Kidney tubule cell (primary cell): ENCODE measurements around the gene JMJD1C.

Source experiments
- DNase-seq: peaks from one replicate; pipeline ENCODE4 v3.0.0-alpha.2; 2018; ENCODE audit warnings: low spot score

The JMJD1C gene

DNA sequence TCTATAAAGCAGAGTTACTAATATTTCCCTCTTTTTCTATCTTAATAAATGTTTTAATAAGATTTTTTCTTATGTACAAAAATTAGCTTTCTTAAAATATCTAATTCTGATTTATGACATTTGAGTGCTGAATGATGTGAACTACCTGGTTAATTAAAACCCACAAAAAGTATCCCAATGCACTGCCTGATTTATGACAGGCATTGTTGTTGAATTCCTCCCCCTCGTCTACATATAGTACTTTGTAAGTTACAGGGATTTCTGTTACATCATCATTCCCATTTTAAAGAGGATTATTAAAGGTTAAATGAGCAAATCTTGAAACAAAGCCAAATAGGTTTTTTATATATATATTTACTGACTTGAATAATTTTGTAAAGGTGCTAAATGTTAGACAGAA is 241.5 kb downstream of the JMJD1C start:
- DNase-seq: no peak

DNA sequence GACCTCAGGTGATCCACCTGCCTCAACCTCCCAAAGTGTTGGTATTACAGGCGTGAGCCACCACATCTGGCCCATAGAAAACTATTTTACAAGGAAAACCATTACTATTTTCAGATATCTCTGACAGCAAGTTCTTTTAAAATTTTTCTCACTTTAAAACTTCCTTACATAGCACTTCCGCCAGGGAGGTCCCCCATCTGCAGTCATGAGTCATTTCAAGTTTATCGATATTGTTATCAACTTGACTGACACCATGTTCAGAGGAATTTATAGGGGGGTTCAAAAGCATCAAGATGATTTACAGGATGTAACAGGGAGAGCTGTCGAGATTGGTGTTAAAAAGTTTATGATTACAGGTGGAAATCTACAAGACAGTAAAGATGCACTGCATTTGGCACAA is 243.8 kb downstream of the JMJD1C start:
- DNase-seq: no peak

DNA sequence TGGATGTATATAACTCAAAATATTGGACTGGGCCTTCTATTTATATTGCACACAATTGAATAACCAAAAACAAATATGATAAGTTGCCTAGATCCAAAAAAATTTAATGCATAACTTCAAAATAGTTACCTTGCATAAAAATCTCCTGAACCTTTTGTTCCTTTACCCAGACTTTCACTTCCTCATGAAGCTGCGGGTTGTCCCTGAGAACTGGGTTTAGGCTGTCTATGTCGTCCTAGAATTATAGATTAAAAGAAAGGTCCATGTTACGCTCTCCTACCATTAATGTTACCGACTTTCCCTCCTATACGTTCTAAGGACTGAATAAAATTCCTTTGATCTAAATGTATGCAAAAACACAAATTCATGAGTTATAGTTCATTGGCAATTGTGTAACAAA is 246.0 kb downstream of the JMJD1C start:
- DNase-seq: no peak

DNA sequence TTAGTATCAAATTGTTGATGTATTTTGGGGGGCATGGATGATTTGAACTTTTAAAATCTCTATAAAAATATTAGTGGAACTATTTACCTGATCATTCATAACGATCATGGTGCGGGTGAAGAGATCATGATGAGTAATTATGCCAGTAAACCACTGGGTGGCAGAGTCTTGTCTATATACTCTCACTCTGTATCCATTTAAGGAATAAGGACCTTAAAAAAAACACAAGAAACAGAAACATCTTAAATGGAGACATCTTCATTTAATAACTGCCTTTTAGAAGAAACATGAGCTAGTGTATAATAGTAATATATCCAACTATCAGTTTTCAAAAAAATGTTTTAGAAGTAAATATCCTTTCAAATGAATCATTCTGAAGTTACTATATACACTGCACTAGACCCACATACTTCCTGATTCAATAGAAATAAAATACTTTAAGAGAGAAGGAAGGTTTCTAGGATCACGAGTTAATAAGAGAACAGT is 248.6 kb downstream of the JMJD1C start:
- DNase-seq: peak; percentile 63

DNA sequence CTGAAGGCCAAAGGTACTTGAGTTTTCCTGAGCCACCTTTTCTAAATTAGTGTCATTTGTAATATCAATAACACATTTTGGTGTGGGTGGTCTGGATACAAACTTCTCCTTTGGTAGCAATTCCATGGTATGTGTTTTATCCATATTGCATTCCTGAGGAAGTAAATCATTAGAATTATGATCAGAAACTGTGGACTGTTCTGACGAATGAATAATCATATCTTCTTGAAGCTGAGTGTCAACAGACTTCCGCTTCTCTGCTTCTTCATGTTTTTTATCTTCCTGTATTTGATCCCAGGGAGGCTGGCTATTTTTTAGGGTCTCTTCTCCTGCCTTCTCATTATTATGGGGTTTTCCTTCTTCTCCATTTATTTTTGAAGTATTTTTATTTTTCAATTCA is 251.2 kb downstream of the JMJD1C start:
- DNase-seq: no peak

DNA sequence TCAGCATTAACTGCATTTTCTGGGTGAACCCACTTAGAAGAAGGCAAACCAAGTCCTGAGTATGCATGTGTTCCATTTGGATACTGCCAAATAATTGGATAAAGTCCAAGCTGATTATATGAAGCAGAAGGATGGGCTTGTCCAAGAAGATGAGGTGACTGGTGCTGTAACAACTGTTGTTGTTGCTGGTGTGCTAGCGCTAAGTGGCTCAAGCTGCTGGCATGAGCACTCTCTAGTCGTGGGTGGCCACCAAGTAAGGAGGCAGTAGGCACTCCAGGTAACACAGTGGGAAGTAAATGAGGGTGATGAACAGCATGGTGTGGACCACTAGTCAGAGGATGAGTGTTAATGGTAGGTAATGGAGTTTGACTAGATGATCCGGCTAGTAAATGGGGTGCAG is 252.3 kb downstream of the JMJD1C start:
- DNase-seq: no peak

DNA sequence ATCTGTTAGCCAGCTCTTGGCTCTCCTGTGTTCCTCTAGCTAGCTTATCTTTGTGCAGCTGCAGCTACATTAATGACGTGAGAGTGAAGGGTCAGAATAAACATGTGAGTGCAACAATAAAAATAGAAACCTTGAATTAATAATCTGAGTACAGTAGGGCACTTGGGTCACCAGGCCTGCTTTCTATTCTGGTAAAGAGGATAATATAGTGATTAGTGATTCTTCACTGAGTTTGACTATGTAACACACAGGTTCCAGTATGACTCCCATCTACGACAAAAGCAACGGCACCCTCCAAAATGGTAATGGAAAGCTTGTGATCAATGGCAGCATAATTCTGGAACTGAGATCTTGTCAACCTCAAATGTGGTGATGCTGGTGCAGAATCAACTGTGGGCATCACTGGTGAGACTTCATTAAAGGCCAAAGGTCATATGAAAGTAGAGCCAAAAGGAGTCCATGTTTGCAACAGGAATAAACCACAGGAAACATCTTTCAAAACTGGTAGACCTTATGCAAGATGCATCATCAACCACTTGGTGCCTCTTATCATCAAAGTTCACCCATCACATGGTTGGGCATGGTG is 255.1 kb downstream of the JMJD1C start:
- DNase-seq: no peak

DNA sequence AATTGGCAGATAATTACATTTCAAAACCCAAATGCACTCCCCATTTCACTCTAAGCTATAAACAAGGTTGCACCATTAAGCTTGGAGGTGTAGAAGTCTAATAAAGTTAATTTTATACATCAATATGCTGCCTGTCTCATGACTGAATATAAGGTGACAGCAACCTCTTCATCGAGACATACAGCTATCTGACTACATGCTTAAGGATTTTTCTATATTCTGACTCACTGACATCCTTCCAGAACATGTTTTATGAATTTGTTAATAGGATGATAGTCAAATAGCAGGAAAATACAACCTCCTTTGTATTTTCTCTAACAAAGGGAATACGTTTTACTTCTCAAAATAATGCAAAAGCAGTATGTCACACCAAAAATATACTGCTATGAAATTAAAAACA is 256.1 kb downstream of the JMJD1C start:
- DNase-seq: no peak

DNA sequence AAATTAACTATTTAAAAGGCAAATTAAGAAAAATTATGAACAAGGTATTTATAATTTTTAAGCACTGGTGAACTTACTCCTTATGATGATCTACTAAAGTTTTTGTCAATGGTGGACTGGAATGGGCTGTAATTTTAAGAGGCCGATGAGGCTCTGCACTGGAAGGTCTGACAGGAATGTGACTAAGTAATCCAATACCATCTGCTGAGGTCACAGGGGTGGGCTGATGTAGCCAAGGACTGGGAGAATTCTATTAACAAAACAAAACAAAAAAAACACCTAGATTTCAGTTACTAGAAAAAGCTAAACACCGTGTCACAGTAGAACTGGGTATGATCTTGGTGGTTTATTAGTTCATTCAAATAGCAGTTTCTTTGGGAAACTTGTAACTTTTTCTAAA is 256.8 kb downstream of the JMJD1C start:
- peak; percentile 40 for DNase-seq

DNA sequence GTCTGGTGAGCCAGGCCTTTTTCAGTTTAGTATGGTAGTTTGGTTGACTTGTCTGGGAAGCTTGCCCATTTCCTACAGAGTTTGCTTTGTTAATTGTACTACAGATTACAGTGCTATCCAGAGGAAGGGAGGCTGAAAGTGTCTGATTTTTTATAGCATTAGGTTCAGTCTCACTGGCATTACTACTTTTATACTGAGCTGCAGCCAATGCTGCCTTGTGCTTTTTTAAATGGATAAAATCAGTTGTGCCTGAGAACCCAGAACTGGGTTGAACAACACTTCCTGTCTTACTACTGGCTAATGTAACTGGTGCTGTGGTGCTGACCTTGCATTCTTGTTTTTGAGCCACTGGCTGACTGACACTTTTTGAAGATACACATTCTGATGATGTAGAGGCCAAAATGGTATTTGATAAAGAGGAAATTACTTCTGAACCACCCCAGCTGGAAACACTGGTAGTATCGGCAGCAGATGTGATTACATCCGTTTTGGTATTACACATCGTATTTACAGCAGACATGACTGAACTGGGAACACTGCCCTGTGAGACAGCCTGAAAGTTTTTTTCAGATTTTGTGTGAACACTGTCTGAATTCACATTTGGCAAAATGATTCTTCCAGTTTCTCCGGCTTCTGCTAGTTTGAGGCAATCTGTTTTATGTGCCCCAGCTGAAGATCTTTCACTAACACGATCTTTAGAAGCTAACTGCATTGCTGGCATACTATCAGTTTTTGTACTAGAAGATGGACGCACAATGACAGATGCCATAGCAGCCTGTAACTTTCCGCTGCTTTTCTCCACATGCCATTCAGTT is 258.6 kb downstream of the JMJD1C start:
- no peak for DNase-seq

DNA sequence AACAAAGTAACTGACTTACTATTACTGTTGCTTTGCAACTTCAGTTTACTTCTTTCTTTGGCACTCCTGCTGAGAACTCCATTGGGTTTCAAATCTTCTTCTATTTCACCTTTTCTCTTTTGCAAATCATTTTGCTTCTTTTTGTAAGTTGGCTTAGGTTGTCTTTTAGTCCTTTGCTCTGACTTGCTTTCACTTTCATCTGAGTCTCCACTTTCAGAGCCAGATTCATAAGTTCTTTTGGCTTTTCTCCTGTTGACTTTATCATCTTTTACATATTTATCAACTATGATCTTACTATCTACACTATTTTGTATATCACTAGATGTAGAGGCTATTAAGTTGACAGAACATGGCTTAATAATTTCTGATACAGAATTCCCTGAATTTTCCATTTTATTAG is 259.2 kb downstream of the JMJD1C start:
- no peak for DNase-seq

DNA sequence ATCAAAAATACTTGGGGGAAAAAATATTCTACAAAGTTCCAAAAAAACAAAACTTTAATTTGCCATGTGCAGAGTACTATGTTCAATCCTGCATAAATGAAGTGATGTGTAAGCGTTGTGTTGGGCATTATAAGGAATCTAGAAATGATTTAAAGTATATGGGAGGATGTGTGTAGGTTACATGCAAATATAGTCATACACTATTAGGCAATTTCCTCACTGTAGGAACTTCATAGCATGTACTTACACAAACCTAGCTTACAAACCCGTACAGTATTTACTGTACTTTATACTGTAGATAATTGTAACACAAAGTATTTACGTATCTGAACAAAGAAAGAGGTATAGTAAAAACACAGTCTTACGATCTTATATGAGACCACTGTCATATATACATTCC is 260.4 kb downstream of the JMJD1C start:
- DNase-seq: no peak

DNA sequence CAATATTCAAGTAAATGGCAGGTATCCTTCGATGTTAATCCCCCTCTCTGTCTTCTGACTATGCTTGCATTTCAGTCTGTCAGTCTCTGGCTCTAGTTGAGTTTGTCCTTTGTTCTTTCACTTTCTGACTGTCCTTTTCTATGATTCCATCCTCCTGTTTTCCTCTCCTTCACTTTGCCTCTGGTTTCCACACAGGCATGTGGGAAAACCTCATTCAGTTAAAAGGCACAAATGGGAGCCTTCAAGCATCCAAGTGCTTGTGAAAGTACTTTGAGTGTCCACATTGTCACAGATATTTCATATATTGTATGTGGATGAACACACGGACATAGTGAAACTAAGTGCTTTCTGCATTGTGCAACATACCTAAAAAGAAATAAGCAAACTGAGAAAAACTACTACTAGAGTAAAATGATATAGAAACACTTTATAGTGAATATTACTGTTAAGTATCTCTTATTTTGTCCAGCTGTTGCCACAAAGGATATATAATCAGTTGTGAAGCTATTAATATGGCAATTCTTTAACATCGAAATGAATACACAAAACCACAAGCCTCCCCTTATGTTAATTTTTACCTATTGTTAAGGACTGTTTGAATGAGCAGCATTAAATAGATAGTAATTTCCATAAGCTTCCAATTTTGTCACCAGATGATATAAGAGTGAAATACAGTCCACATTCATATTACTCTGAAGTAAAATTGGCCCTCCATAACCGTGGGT is 260.9 kb downstream of the JMJD1C start:
- no peak for DNase-seq

DNA sequence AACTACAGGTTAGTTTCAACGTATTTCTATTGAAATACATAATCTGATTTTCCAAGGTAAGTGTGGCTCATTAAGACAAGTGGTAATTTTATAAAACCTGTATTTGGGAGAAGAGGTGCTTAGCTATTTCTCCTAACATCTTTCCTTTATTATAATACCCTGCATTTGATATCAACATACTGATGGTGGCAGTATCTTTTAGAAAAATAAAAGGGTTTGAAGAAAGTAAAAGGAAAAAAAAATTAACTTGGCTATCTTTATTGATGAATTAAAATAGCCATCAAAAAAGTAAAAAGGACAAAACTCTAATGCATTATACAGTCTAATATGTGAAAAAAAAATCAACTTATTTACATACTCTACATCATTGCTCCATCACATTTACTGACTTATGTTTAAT is 264.7 kb downstream of the JMJD1C start:
- no peak for DNase-seq

DNA sequence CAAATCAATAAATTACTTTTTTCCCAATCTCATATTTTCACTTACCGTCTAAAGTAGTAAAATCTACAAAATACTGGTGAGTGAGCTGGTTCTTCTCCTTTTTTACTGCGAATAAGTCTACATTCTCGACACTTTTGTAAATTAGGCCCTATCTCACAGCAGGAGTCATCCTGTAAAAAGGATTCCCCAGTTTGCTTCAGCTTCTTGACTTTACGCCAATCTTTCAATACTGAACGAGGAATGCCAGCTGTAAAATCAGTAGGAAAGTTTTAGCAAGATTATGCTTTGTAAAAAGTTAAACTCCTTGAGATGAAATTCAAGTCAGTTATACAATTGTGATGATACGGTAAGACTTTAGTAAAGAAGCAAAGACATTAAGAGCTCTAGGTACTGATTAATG is 265.3 kb downstream of the JMJD1C start:
- no peak for DNase-seq

DNA sequence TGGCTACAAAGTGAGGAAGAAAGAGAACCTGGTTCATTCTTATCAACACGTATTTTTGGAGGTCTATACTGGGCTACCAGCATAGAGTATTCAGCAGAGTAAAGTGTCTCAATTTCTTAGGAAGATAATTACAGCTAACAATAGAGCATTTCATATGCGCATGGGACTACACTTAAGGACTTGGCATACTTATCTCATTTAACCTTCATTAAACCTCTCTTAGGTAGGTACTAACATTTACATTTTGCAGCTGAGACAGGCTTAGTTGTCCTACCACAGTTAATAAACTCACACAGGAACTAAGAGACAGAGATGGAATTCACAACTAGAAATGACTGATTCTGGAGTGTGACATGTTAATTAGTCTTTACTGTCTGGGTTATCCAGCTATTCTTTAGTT is 266.1 kb downstream of the JMJD1C start:
- DNase-seq: no peak

DNA sequence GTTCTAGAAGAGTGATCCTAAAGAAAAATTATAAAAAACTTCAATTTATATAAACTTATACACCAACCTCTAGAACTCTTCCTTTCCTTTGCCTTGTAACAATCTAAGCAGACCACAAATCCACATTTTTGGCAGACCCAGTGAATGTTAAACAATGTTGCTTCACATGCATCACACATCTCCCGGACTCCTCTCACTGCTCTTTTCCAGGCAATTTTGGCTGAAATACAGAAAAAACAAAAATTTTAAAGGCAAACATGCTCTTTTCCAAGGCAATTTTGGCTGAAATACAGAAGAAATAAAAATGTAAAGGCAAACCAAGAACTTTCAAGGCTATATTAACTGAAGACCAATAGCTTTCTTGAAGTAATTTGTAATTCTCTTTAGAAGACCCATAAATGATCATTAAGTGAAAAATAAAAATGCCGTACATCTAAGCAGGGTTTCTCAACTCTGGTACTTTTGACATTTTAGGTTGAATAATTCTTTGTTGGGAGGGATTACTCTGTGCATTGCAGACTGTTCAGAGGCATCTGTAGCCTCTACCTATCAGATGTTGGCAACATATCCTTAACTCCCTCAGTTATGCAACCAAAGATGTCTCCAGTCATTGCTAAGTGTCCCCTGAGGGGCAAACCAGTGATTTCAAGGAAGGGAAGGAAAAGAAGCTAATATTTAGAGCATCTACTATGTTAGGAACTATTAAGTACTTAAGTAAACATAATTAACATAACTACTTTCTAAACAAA is 268.3 kb downstream of the JMJD1C start:
- no peak for DNase-seq

DNA sequence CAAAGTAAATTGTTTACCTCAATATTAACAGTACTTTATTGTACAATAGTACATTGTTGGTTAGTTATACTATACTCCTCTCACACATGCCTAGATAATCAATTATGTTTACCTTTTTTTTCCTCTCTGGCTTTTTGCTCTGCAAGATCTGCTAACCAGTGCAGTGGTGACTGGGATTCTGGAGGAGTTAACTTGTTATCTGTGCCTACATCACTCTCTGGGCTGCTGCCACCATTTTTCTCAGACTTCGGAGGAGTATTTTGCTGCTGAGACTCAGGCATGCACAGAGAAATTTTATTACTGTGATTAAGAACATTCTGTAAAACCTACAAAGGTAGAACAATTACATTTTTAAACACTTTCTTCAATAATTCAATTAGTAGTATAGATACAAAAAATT is 273.0 kb downstream of the JMJD1C start:
- DNase-seq: no peak

DNA sequence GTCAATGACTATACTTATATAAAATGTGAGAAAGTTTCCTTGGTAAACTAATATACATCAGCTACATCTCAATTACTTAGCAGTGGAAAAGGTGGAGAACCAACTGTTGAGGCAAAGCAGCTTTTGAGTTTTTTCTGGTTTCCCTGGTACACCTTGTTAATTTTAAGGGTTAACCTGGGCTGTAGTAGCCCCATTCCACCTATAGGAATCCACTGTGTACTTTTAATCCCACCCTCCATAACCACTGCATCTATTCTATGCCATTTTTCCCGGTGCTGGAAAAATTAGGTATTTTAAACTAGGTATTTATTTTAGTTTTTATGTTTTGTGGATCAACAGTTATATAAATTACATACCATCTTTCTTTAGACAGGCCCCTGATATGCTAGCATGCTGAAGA is 290.2 kb downstream of the JMJD1C start:
- no peak for DNase-seq

DNA sequence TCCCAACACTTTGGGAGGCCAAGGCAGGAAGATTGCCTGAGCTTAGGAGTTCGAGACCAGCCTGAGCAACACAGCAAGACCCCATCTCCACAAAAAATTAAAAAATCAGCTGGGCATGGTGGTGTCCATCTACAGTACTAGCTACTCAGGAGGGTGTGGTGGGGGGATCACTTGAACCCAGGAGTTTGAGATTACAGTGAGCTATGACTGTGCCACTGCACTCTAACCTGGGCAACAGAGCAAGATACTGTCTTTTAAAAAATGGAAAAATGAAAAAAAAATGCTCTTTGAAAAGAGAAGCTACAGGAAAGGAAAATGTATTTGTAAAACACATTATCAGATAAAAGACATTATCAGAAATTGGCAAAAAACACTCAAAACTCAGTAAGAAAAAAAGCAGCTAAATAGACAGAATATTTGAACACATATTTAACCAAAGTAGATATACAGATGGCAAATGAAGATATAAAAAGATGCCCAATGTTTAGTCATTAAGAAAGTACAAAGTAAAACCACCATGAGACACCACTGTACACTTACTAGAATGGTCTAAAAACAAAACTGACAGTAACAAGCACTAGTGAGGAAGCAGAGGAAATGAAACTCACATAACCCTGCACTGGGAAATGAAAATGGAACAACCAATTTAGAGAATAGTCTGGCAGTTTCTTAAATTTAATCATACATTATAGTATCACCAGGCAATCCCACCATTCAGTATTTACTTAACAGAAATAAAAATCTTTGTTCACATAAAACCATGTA is 292.1 kb downstream of the JMJD1C start:
- DNase-seq: no peak

DNA sequence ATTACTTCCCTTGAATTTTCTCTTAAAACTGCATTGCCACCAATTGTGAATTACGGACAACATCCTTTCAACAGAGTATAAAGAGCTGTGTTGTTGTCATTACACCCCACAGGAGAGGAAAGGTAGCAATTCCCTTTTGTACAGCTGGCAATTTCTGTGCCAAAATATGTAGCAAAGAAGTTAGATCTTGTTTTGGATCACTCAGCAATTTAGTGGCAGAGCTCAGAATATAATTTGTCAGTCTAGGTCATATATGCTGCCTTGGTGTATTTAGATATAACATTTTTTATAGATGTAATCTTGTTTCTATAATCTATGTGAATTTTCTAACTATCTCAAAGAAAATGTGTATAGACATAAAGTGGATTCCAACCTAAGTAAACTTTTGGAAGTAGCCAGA is 293.9 kb downstream of the JMJD1C start:
- no peak for DNase-seq
